K562 (cell line): ENCODE data around the gene SGSH. TPM values are rescaled to one million over a fixed set of nuclear protein-coding genes. Genes with fewer than 3 reads are reported as not detected.
A peak's percentile ranks its signal among the peaks of the same experiment; 100 is the strongest.

Experiments
- ATAC-seq: fragments of 200-7000 bp; cut with Tn5 transposase; 3 replicates; pipeline ENCODE4 v1.9.1; 2020; ENCODE audit warnings: moderate library complexity
- BruUV-seq: library from RNA; stranded (reverse); fragments of 400-500 nt; replicated peaks from 2 replicates; lab custom pipeline; 2021; lab: Mats Ljungman, UMichigan
- CTCF ChIA-PET: fragments of 300-600 bp; formaldehyde crosslinking; extraction: SDS; loops from one replicate; lab custom pipeline; 2021; ENCODE audit warnings: low intra/inter-chr PET ratio; lab: Yijun Ruan, JAX
- POLR2A ChIA-PET: fragments of 300-600, 350-650 bp; sonication (Branson Sonifier 250); formaldehyde crosslinking; extraction: SDS; loops from one replicate; lab custom pipeline; 2021; ENCODE audit warnings: antibody characterized with exemption, inconsistent platforms; lab: Yijun Ruan, JAX
- DNase-seq, 4 experiments: peaks; one replicate each; pipeline versions ENCODE4 v3.0.0 to v3.0.0-alpha.2; 2011 to 2018; ENCODE audit warnings: low spot score in 3 of 4, mixed read lengths in 3 of 4; ENCODE audit errors: extremely low read depth in 1 of 4
- FAIRE-seq: peaks from 2 replicates; lab custom pipeline; 2011; peaks lifted over from hg19 to GRCh38; lab: Jason Lieb, UNC
- H2AFZ ChIP-seq: 2 replicates; pipeline ENCODE4 v1.6.0; 2011; ENCODE audit warnings: low read depth, low read length, control low read depth, inconsistent platforms
- H3K27ac ChIP-seq: fragments of 200-600 bp; 3 replicates; pipeline ENCODE4 v1.8.0; 2011; ENCODE audit warnings: low read depth, mild to moderate bottlenecking, control low read depth, inconsistent platforms, low read length, moderate library complexity, mixed read lengths; ENCODE audit errors: extremely low read depth
- H3K27me3 ChIP-seq, 2 experiments: fragments of 300-600 bp in 1 of 2; 2 replicates in 1 of 2; 3 replicates in 1 of 2; pipeline versions ENCODE4 v1.6.0 to v1.8.0; 2011; ENCODE audit warnings: inconsistent platforms in 2 of 2, low read length in 2 of 2, mild to moderate bottlenecking in 1 of 2, mixed read lengths in 1 of 2, moderate library complexity in 1 of 2; ENCODE audit not compliant: control insufficient read depth in 2 of 2, insufficient read depth in 2 of 2
- H3K36me3 ChIP-seq: fragments of 300-600 bp; 3 replicates; pipeline ENCODE4 v1.8.0; 2011; ENCODE audit warnings: mild to moderate bottlenecking, low read length, inconsistent platforms; ENCODE audit not compliant: control insufficient read depth, insufficient read depth
- H3K4me1 ChIP-seq, 2 experiments: fragments of 200-600 bp in 1 of 2; replicated peaks in 1 of 2; 2 replicates in 1 of 2; 3 replicates in 1 of 2; pipeline versions ENCODE4 v1.5.1 to v1.8.0; 2011; ENCODE audit warnings: inconsistent platforms in 2 of 2, low read length in 2 of 2, mild to moderate bottlenecking in 1 of 2, mixed read lengths in 1 of 2, moderate library complexity in 1 of 2; ENCODE audit not compliant: control insufficient read depth in 2 of 2, insufficient read depth in 2 of 2
- H3K4me2 ChIP-seq: 2 replicates; pipeline ENCODE4 v1.6.1; 2011; ENCODE audit warnings: low read length, control low read depth, inconsistent platforms, mixed read lengths; ENCODE audit not compliant: insufficient read depth
- H3K4me3 ChIP-seq: fragments of 200-600 bp; sonication (generic), shearing (Covaris generic); 2 replicates; pipeline ENCODE4 v1.5.1; 2016; ENCODE audit warnings: control low read depth, inconsistent platforms
- H3K79me2 ChIP-seq: fragments of 200-600 bp; 3 replicates; pipeline ENCODE4 v1.8.0; 2011; ENCODE audit warnings: low read length, inconsistent platforms; ENCODE audit not compliant: control insufficient read depth, insufficient read depth
- H3K9ac ChIP-seq, 2 experiments: 2 replicates each; pipeline versions ENCODE4 v1.6.0 to v1.6.1; 2011; ENCODE audit warnings: low read depth in 2 of 2, low read length in 2 of 2, control low read depth in 1 of 2, inconsistent platforms in 1 of 2, mild to moderate bottlenecking in 1 of 2, mixed read lengths in 1 of 2; ENCODE audit not compliant: insufficient read depth in 1 of 2
- H3K9me1 ChIP-seq: one replicate; pipeline ENCODE4 v1.6.0; 2011; ENCODE audit warnings: inconsistent platforms, mild to moderate bottlenecking, low read length, moderate library complexity; ENCODE audit not compliant: control insufficient read depth, insufficient read depth
- H3K9me3 ChIP-seq: replicated peaks from 2 replicates; pipeline ENCODE4 v1.5.1; 2011; ENCODE audit warnings: low read depth, low read length, inconsistent platforms; ENCODE audit not compliant: control insufficient read depth, insufficient read depth
- H4K20me1 ChIP-seq: replicated peaks from 2 replicates; pipeline ENCODE4 v1.6.1; 2011; ENCODE audit warnings: low read length, inconsistent platforms, mixed read lengths; ENCODE audit not compliant: control insufficient read depth, insufficient read depth
- CREB1 ChIP-seq, 2 experiments: sonication (generic) in 1 of 2; formaldehyde crosslinking in 1 of 2; IDR thresholded peaks; 2 replicates each; pipeline versions ENCODE4 v1.6.1 to v1.8.0; 2012 to 2022; ENCODE audit warnings: inconsistent platforms in 1 of 2, mild to moderate bottlenecking in 1 of 2, missing genetic modification reagents in 1 of 2, moderate library complexity in 1 of 2
- CXXC5 ChIP-seq: fragments of 250-450 bp; sonication (Bioruptor Pico); IDR thresholded peaks from 2 replicates; pipeline ENCODE4 v1.8.0; 2022; ENCODE audit warnings: inconsistent platforms, mild to moderate bottlenecking, moderate library complexity
- ETS2 ChIP-seq: IDR thresholded peaks from 2 replicates; pipeline ENCODE4 v1.6.1; 2016; ENCODE audit warnings: borderline replicate concordance, missing genetic modification characterization, mild to moderate bottlenecking, moderate library complexity, missing compliant biosample characterization; ENCODE audit not compliant: poor library complexity, severe bottlenecking
- ID3 ChIP-seq, 2 experiments: fragments of 250-450 bp in 1 of 2; fragments of 450-650 bp in 1 of 2; sonication (Bioruptor Pico) in 1 of 2; IDR thresholded peaks; 2 replicates each; pipeline versions ENCODE4 v1.6.1 to v1.8.0; 2016 to 2021; ENCODE audit warnings: mild to moderate bottlenecking in 2 of 2, moderate library complexity in 2 of 2, missing compliant biosample characterization in 1 of 2, missing genetic modification characterization in 1 of 2
- NR4A1 ChIP-seq, 2 experiments: fragments of 250-450 bp in 1 of 2; fragments of 450-650 bp in 1 of 2; sonication (Bioruptor Pico) in 1 of 2; IDR thresholded peaks; 2 replicates each; pipeline versions ENCODE4 v1.4.0 to v1.6.1; 2016 to 2020; ENCODE audit warnings: mild to moderate bottlenecking in 2 of 2, missing compliant biosample characterization in 1 of 2, missing genetic modification characterization in 1 of 2, moderate library complexity in 1 of 2
- NRF1 ChIP-seq, 2 experiments: fragments of 450-650 bp; IDR thresholded peaks in 1 of 2; conservative IDR thresholded peaks in 1 of 2; 2 replicates each; pipeline ENCODE4 v1.6.1; 2014; ENCODE audit warnings: mild to moderate bottlenecking in 2 of 2
- UBTF ChIP-seq, 2 experiments: IDR thresholded peaks; 2 replicates each; pipeline ENCODE4 v1.6.1; 2012; ENCODE audit warnings: improper control_type of control experiment in 2 of 2, low read depth in 2 of 2, low read length in 2 of 2, borderline replicate concordance in 1 of 2
- ZBTB17 ChIP-seq: fragments of 450-650 bp; formaldehyde crosslinking; IDR thresholded peaks from 2 replicates; pipeline ENCODE4 v1.4.0; 2020; ENCODE audit warnings: mild to moderate bottlenecking
- ZBTB9 ChIP-seq: fragments of 450-650 bp; formaldehyde crosslinking; IDR thresholded peaks from 2 replicates; pipeline ENCODE4 v1.4.0; 2020; ENCODE audit warnings: mild to moderate bottlenecking, moderate library complexity
- ZNF24 ChIP-seq: fragments of 450-650 bp; IDR thresholded peaks from 2 replicates; pipeline ENCODE4 v1.6.1; 2016
- ZNF280A ChIP-seq: fragments of 450-650 bp; IDR thresholded peaks from 2 replicates; pipeline ENCODE4 v1.6.1; 2018; ENCODE audit warnings: mild to moderate bottlenecking, low read depth; ENCODE audit not compliant: partially characterized antibody
- WGBS: fragments of 100-300 bp; shearing (Covaris generic); methylation state at CpG from one replicate; pipeline ENCODE4 v1.1.6; 2016; ENCODE audit warnings: low coverage, mixed read lengths; ENCODE audit not compliant: insufficient coverage; ENCODE audit errors: missing lambda C conversion rate; 5-methylcytosine and 5-hydroxymethylcytosine counted together
- in situ Hi-C: fragments of 300-500 bp; cut with MboI; formaldehyde crosslinking; loops from 4 replicates; pipeline ENCODE4 v1.15.0; 2018; ENCODE audit warnings: inconsistent platforms, mixed read lengths
- intact Hi-C: fragments of 100-400 bp; cut with micrococcal nuclease; formaldehyde crosslinking; loops from 2 replicates; pipeline ENCODE4 v1.14.2; 2022
- polyA plus RNA-seq, 8 experiments: library from polyadenylated mRNA; depleted of rRNA in 4 of 8; stranded (reverse) in 5 of 8; unstranded in 3 of 8; fragments of >200 nt; fragmentation: Nextera tagmentation in 2 of 8; fragmentation: Illumina TruSeq in 1 of 8; extraction: Ambion mirVana in 2 of 8; extraction: Trizol in 1 of 8; gene quantifications; 2 replicates each; pipeline versions ENCODE4 v1.2.1 to v1.2.3, GENCODE V29; 2011 to 2014; ENCODE audit warnings: inconsistent platforms in 1 of 8, missing spikeins in 1 of 8
- total RNA-seq, 7 experiments: library from RNA; depleted of rRNA in 6 of 7; stranded (reverse); fragments of >200 nt in 6 of 7; fragmentation: Illumina TruSeq in 2 of 7; extraction: Trizol in 2 of 7; gene quantifications; 2 replicates each; pipeline versions ENCODE4 v1.2.1 to v1.2.3, GENCODE V29; 2011 to 2021; ENCODE audit warnings: low replicate concordance in 1 of 7

SGSH gene
- total and polyA plus RNA-seq, 9 of the 15 experiments (the other 6 are each of a cell fraction or from before 2014, with no cell fraction given) = 0.25 to 15.7 (median 4.9) TPM

- BruUV-seq = no TSS peak
- ATAC-seq = peak; percentile 86
- ChIA-PET CTCF (no interaction called here), POLR2A (no interaction called here)
- Histone ChIP-seq H3K4me3 (peak overlapping the region; percentile 52), H2AFZ (peak overlapping the region; percentile 64), H3K36me3 (peaks cover 10% of the 10 kb centered on the region; the same call in 1 of the 3 replicates), H3K9me3 (no peaks in the 10 kb centered on the region), H3K4me2 (peak overlapping the region; percentile 84), H3K4me1 (peaks cover 65 to 83% of the 10 kb centered on the region in 2 experiments), H3K79me2 (peaks cover 27% of the 10 kb centered on the region), H3K27me3 (no peaks in the 10 kb centered on the region), H4K20me1 (no peaks in the 10 kb centered on the region), H3K27ac (peak overlapping the region; percentile 84), H3K9ac (peak overlapping the region; percentile 78 to 95), H3K9me1 (no peaks in the 10 kb centered on the region)
- in situ Hi-C loops (no loop called here), intact Hi-C loops (no loop called here)
- 1% methylated on average over 39 of the region's 63 CpGs for WGBS
- FAIRE-seq = no peak
- peak; percentile 78 to 97 (median 94) for DNase-seq
- TF ChIP-seq CREB1 (IDR thresholded peaks at IDR 0.05) = peak; percentile 33; the same call in 1 of the 2 replicates
- 0 out of 2 replicates have a peak, but pooled peaks have one; percentile 5 for TF ChIP-seq CREB1 (CRISPR knock-in tag; IDR thresholded peaks at IDR 0.05)
- TF ChIP-seq ETS2 (tag) = peak; percentile 25
- TF ChIP-seq CXXC5 (CRISPR knock-in tag) = peak; percentile 88
- TF ChIP-seq ZBTB17 = 0 out of 2 replicates have a peak, but pooled peaks have one; percentile 41
- peak in 1 of 2 experiments; percentile 65; a peak in 1 of 4 replicates for TF ChIP-seq UBTF (IDR thresholded peaks at IDR 0.05; ENCODE audit: borderline replicate concordance in 1 of 2, low read depth in 2 of 2, low read length in 2 of 2)
- TF ChIP-seq ID3 (CRISPR knock-in tag; IDR thresholded peaks at IDR 0.05) = no peak
- TF ChIP-seq ID3 (tag; IDR thresholded peaks at IDR 0.05) = peak; percentile 84
- 0 out of 2 replicates have a peak, but pooled peaks have one; percentile 24 for TF ChIP-seq ZNF24
- TF ChIP-seq NRF1 (conservative IDR thresholded peaks at IDR 0.05 in 1 of 2, IDR thresholded peaks at IDR 0.05 in 1 of 2) = peak; percentile 87 to 89
- TF ChIP-seq ZBTB9 (CRISPR knock-in tag) = peak; percentile 50; the same call in 1 of the 2 replicates
- no peak for TF ChIP-seq NR4A1 (CRISPR knock-in tag; IDR thresholded peaks at IDR 0.05)
- TF ChIP-seq NR4A1 (tag; IDR thresholded peaks at IDR 0.05) = peak; percentile 78; the same call in 1 of the 2 replicates
- TF ChIP-seq ZNF280A = no peak
Observed at GRCh38 chr17:80260069-80260535, 40.0 kb upstream of the SGSH start.
